ENCODE measurements around the gene MRPS31. TPM values are rescaled to one million over a fixed set of nuclear protein-coding genes. Genes with fewer than 3 reads are reported as not detected.

MRPS31 gene
- total RNA-seq, 1 donor from 2014 or later, result 15.1 TPM

DNA sequence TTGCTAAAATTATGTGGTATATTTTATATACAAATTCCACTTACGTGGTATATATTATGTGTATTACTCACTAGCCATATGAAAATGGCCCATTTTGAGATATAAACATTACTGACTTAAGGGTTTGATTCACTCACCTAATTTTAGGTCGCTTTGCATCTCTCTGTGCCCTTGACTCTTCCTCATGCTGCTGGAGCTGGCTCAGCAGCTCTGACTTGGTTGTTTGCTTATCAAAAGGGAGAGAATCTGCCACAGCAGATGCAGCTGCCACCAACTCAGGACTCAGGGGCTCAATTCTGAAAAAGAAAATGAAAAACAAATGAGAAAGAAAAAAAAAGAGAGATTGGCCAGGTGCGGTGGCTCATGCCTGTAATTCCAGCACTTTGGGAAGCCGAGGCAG is 12.2 kb downstream of the MRPS31 start:
- Histone ChIP-seq H3K27ac (ENCODE audit: low read depth, low read length) (no peak overlapping the region), H3K4me3 (ENCODE audit: insufficient read depth, low read depth, low read length) (no peak overlapping the region), H3K9ac (ENCODE audit: low read length) (no peak overlapping the region), H4K20me1 (ENCODE audit: insufficient read depth, low read length) (peaks cover 7% of the 10 kb centered on the region), H3K27me3 (ENCODE audit: insufficient read depth, low read length) (no peaks in the 10 kb centered on the region), H3K4me2 (ENCODE audit: low read length) (no peak overlapping the region), H3K36me3 (ENCODE audit: insufficient read depth, low read length) (peaks cover 7% of the 10 kb centered on the region), H3K9me3 (ENCODE audit: insufficient read depth, low read depth, low read length) (no peaks in the 10 kb centered on the region), H3K79me2 (ENCODE audit: insufficient read depth, low read length) (peaks cover 9% of the 10 kb centered on the region), H3K4me1 (ENCODE audit: insufficient read depth, low read length) (peaks cover 2% of the 10 kb centered on the region), H2AFZ (ENCODE audit: low read depth, low read length) (no peak overlapping the region)
- Mint-ChIP-seq H3K9me3 (ENCODE audit: unreplicated experiment) (no peaks in the 10 kb centered on the region), H3K4me3 (ENCODE audit: unreplicated experiment) (no peak overlapping the region), H3K36me3 (ENCODE audit: low read depth, unreplicated experiment) (peaks cover 2% of the 10 kb centered on the region), H3K4me1 (ENCODE audit: low read depth, unreplicated experiment) (peaks cover 7% of the 10 kb centered on the region), H3K27ac (ENCODE audit: unreplicated experiment) (no peak overlapping the region), H3K27me3 (ENCODE audit: low read depth, unreplicated experiment) (no peaks in the 10 kb centered on the region)
- TF ChIP-seq EZH2 (IDR thresholded peaks at IDR 0.05; ENCODE audit: insufficient read depth, low read length), result no peak
- TF ChIP-seq, protein P1, sequence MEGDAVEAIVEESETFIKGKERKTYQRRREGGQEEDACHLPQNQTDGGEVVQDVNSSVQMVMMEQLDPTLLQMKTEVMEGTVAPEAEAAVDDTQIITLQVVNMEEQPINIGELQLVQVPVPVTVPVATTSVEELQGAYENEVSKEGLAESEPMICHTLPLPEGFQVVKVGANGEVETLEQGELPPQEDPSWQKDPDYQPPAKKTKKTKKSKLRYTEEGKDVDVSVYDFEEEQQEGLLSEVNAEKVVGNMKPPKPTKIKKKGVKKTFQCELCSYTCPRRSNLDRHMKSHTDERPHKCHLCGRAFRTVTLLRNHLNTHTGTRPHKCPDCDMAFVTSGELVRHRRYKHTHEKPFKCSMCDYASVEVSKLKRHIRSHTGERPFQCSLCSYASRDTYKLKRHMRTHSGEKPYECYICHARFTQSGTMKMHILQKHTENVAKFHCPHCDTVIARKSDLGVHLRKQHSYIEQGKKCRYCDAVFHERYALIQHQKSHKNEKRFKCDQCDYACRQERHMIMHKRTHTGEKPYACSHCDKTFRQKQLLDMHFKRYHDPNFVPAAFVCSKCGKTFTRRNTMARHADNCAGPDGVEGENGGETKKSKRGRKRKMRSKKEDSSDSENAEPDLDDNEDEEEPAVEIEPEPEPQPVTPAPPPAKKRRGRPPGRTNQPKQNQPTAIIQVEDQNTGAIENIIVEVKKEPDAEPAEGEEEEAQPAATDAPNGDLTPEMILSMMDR (IDR thresholded peaks at IDR 0.05; ENCODE audit: insufficient read depth, low read depth, low read length), result no peak
- FAIRE-seq, result no peak
- DNase-seq (ENCODE audit: low read depth), result no peak

DNA sequence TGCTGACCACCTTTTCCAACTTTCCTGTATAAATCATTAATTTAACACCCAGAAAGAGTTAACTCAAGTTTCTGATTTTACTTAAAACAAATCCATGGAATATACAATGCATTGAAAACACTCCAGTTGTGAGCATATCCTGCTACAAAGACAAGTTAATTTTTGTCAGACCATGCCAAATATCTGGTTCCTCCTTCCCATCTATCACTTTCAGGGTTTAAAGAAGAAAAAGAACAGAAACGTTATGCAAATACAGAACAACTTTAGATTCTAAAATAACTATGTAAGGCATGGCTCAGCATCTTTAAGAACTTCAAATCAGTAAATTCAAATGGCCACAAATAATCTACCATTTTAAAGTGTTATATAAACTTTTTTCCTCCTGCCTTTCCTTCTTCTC is 14.9 kb downstream of the MRPS31 start:
- no peak for FAIRE-seq
- no peak for DNase-seq (ENCODE audit: low read depth)
- TF ChIP-seq EZH2 (IDR thresholded peaks at IDR 0.05; ENCODE audit: insufficient read depth, low read length), result no peak
- TF ChIP-seq, protein P1 (IDR thresholded peaks at IDR 0.05; ENCODE audit: insufficient read depth, low read depth, low read length), result no peak
- no peaks in the 10 kb centered on the region for H3K4me1 Mint-ChIP-seq (ENCODE audit: low read depth, unreplicated experiment)
- no peak overlapping the region for H3K27ac ChIP-seq (ENCODE audit: low read depth, low read length)
- H3K9me3 ChIP-seq (ENCODE audit: insufficient read depth, low read depth, low read length), result no peaks in the 10 kb centered on the region
- H3K27ac Mint-ChIP-seq (ENCODE audit: unreplicated experiment), result no peak overlapping the region
- no peaks in the 10 kb centered on the region for H4K20me1 ChIP-seq (ENCODE audit: insufficient read depth, low read length)
- H3K79me2 ChIP-seq (ENCODE audit: insufficient read depth, low read length), result no peaks in the 10 kb centered on the region
- no peaks in the 10 kb centered on the region for H3K9me3 Mint-ChIP-seq (ENCODE audit: unreplicated experiment)
- no peak overlapping the region for H2AFZ ChIP-seq (ENCODE audit: low read depth, low read length)
- H3K9ac ChIP-seq (ENCODE audit: low read length), result no peak overlapping the region
- H3K4me2 ChIP-seq (ENCODE audit: low read length), result no peak overlapping the region
- peaks cover 13% of the 10 kb centered on the region for H3K36me3 ChIP-seq (ENCODE audit: insufficient read depth, low read length)
- H3K36me3 Mint-ChIP-seq (ENCODE audit: low read depth, unreplicated experiment), result peaks cover 2% of the 10 kb centered on the region
- H3K4me3 Mint-ChIP-seq (ENCODE audit: unreplicated experiment), result no peak overlapping the region
- no peaks in the 10 kb centered on the region for H3K27me3 ChIP-seq (ENCODE audit: insufficient read depth, low read length)
- no peaks in the 10 kb centered on the region for H3K27me3 Mint-ChIP-seq (ENCODE audit: low read depth, unreplicated experiment)
- no peaks in the 10 kb centered on the region for H3K4me1 ChIP-seq (ENCODE audit: insufficient read depth, low read length)
- H3K4me3 ChIP-seq (ENCODE audit: insufficient read depth, low read depth, low read length), result no peak overlapping the region

DNA sequence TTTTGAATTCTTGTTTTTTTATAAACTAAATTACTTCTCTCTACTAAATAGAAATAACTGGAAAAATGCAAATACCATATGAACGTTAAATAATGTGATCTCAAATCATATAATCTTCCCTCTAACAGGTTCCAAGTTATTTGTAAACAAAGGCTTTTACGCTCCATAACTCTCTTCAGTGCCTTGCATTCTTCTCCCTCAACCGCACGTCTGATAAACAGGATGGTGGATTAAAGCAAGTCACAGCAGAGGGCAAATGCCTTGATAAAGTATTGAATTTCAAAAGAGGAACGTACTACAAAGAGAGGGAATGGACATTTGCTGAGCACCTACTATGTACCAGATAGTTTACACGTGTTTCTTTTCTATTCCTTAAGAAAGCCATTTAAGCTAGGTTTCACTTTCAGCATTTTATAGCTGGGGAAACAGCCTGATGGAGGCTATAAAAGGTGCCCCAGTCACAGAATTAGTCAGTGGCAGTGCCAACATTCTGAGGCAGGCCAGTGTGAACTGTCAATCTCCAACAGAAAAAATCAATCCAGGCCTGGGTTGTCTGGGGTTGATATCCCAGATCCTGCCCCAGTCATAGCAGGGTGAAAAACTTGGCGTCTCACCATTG is 15.8 kb downstream of the MRPS31 start:
- Mint-ChIP-seq H3K27me3 (ENCODE audit: low read depth, unreplicated experiment) (no peaks in the 10 kb centered on the region), H3K4me3 (ENCODE audit: unreplicated experiment) (no peak overlapping the region), H3K9me3 (ENCODE audit: unreplicated experiment) (no peaks in the 10 kb centered on the region), H3K4me1 (ENCODE audit: low read depth, unreplicated experiment) (no peaks in the 10 kb centered on the region), H3K27ac (ENCODE audit: unreplicated experiment) (no peak overlapping the region), H3K36me3 (ENCODE audit: low read depth, unreplicated experiment) (peaks cover 2% of the 10 kb centered on the region)
- H3K9ac ChIP-seq (ENCODE audit: low read length), result no peak overlapping the region
- no peak for TF ChIP-seq EZH2 (IDR thresholded peaks at IDR 0.05; ENCODE audit: insufficient read depth, low read length)
- TF ChIP-seq, protein P1 (IDR thresholded peaks at IDR 0.05; ENCODE audit: insufficient read depth, low read depth, low read length), result no peak
- H3K79me2 ChIP-seq (ENCODE audit: insufficient read depth, low read length), result no peaks in the 10 kb centered on the region
- no peak overlapping the region for H3K4me3 ChIP-seq (ENCODE audit: insufficient read depth, low read depth, low read length)
- no peak overlapping the region for H2AFZ ChIP-seq (ENCODE audit: low read depth, low read length)
- DNase-seq (ENCODE audit: low read depth) (no peak), FAIRE-seq (no peak)
- H3K4me1 ChIP-seq (ENCODE audit: insufficient read depth, low read length), result no peaks in the 10 kb centered on the region
- no peaks in the 10 kb centered on the region for H3K27me3 ChIP-seq (ENCODE audit: insufficient read depth, low read length)
- H3K4me2 ChIP-seq (ENCODE audit: low read length), result no peak overlapping the region
- H4K20me1 ChIP-seq (ENCODE audit: insufficient read depth, low read length), result no peaks in the 10 kb centered on the region
- H3K27ac ChIP-seq (ENCODE audit: low read depth, low read length), result no peak overlapping the region
- peaks cover 13% of the 10 kb centered on the region for H3K36me3 ChIP-seq (ENCODE audit: insufficient read depth, low read length)
- no peaks in the 10 kb centered on the region for H3K9me3 ChIP-seq (ENCODE audit: insufficient read depth, low read depth, low read length)

All from astrocyte (in vitro differentiated cells and primary cell).